ENCODE measurements around the gene FHOD3.

Gene FHOD3

DNA sequence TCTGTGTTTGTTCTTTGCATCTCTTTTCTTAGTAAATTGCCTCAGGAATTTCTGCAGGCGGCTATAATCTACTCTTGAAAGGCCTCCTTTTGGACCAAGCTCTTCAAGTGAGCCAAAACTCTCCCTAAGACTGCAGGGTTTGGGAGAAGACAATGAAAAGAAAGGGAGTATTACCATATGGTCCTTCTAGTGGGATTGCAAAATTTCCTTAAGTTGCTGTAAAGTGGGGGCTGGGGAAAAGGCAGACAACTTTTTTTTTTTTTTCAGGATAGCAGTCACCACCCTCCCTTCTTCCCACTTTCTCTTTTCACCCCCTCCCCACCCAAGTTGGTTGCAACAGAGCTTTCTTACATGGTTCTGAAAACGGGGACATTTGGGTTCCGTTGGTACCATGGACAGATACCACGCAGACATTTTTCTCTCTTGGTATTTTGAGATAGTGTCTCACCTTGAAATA lies 183.7 kb downstream of the FHOD3 start:
- ChIA-PET CTCF (no interaction called here), POLR2A (no interaction called here)
- no CpG with 5 or more reads among the region's 4 CpGs for WGBS (ENCODE audit: insufficient coverage)
- Histone ChIP-seq H3K36me3 (ENCODE audit: control insufficient read depth in 4 of 4, insufficient read depth in 4 of 4, low read length in 3 of 4) (no peaks in the 10 kb centered on the region), H3K27ac (ENCODE audit: insufficient read depth in 1 of 2, low read depth in 1 of 2, low read length in 2 of 2, poor library complexity in 1 of 2, severe bottlenecking in 2 of 2) (no peak overlapping the region), H3K9me3 (ENCODE audit: control extremely low read depth in 1 of 5, control insufficient read depth in 4 of 5, insufficient read depth in 2 of 5, low read depth in 1 of 5, low read length in 4 of 5) (peaks cover 0 to 3% (median 0%) of the 10 kb centered on the region in 5 experiments), H3K4me1 (ENCODE audit: control extremely low read depth in 1 of 4, control insufficient read depth in 4 of 4, insufficient read depth in 4 of 4, low read length in 3 of 4) (no peaks in the 10 kb centered on the region), H3K4me3 (ENCODE audit: control insufficient read depth in 1 of 7, extremely low read depth in 1 of 7, insufficient read depth in 4 of 7, low read depth in 2 of 7, low read length in 6 of 7) (no peak overlapping the region), H3K27me3 (replicated peaks in 2 of 5; ENCODE audit: control insufficient read depth in 4 of 5, insufficient read depth in 5 of 5, low read length in 4 of 5) (peaks cover 0 to 5% (median 3%) of the 10 kb centered on the region in 5 experiments)
- DNase-seq: no peak

DNA sequence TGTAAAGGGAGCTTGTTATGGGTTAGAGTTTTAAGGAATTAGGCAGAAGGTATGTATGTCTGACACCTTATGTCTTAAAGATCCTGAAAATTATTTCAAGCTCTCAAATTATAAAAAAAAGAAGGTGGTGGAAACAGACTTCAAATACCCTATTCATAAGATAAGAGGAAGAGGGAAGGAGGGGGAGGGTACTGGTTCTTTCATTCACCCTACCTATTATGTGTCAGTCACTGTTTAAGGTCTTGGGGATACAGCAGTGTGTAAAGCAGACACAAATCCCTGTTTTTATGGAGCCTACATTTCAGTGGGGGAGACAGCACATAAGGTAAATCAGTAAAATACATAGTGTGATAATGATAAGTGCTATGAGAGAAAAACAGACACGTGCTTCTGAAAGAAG lies 184.4 kb downstream of the FHOD3 start:
- peaks cover 0 to 5% (median 3%) of the 10 kb centered on the region in 5 experiments for H3K27me3 ChIP-seq (replicated peaks in 2 of 5; ENCODE audit: control insufficient read depth in 4 of 5, insufficient read depth in 5 of 5, low read length in 4 of 5)
- no peaks in the 10 kb centered on the region for H3K36me3 ChIP-seq (ENCODE audit: control insufficient read depth in 4 of 4, insufficient read depth in 4 of 4, low read length in 3 of 4)
- DNase-seq: no peak
- POLR2A ChIA-PET: no interaction called here
- no peak overlapping the region for H3K27ac ChIP-seq (ENCODE audit: insufficient read depth in 1 of 2, low read depth in 1 of 2, low read length in 2 of 2, poor library complexity in 1 of 2, severe bottlenecking in 2 of 2)
- WGBS (ENCODE audit: insufficient coverage): 90% methylated on average over 1 of the region's 1 CpG
- H3K4me3 ChIP-seq (ENCODE audit: control insufficient read depth in 1 of 7, extremely low read depth in 1 of 7, insufficient read depth in 4 of 7, low read depth in 2 of 7, low read length in 6 of 7): no peak overlapping the region
- peaks cover 0 to 3% (median 0%) of the 10 kb centered on the region in 5 experiments for H3K9me3 ChIP-seq (ENCODE audit: control extremely low read depth in 1 of 5, control insufficient read depth in 4 of 5, insufficient read depth in 2 of 5, low read depth in 1 of 5, low read length in 4 of 5)
- no peaks in the 10 kb centered on the region for H3K4me1 ChIP-seq (ENCODE audit: control extremely low read depth in 1 of 4, control insufficient read depth in 4 of 4, insufficient read depth in 4 of 4, low read length in 3 of 4)
- CTCF ChIA-PET: no interaction called here

DNA sequence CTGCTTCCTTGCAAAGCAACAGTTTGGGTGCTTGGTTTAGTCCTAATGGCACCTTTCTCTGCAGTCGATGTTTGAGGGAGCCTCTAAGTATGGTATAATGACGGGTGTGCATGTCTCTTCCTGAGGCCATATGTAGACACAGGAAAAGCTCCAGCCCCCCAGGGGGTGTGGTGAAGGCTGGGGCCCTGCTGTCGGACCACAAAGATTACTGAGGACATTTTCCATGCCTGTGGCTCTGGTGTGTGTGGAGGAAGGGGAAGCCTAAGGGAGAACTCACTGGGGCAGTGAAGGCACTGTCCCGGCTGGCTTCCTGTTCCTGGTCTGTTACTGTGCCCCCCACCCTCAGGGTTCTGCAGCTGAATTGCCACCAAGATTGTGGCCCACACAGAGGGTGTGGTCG lies 187.1 kb downstream of the FHOD3 start:
- H3K27me3 ChIP-seq (replicated peaks in 2 of 5; ENCODE audit: control insufficient read depth in 4 of 5, insufficient read depth in 5 of 5, low read length in 4 of 5): peaks cover 0 to 5% (median 0%) of the 10 kb centered on the region in 5 experiments
- WGBS (ENCODE audit: insufficient coverage): 74% methylated on average over 4 of the region's 5 CpGs
- no peaks in the 10 kb centered on the region for H3K4me1 ChIP-seq (ENCODE audit: control extremely low read depth in 1 of 4, control insufficient read depth in 4 of 4, insufficient read depth in 4 of 4, low read length in 3 of 4)
- no peaks in the 10 kb centered on the region for H3K36me3 ChIP-seq (ENCODE audit: control insufficient read depth in 4 of 4, insufficient read depth in 4 of 4, low read length in 3 of 4)
- no peak overlapping the region for H3K27ac ChIP-seq (ENCODE audit: insufficient read depth in 1 of 2, low read depth in 1 of 2, low read length in 2 of 2, poor library complexity in 1 of 2, severe bottlenecking in 2 of 2)
- H3K9me3 ChIP-seq (ENCODE audit: control extremely low read depth in 1 of 5, control insufficient read depth in 4 of 5, insufficient read depth in 2 of 5, low read depth in 1 of 5, low read length in 4 of 5): no peaks in the 10 kb centered on the region
- H3K4me3 ChIP-seq (ENCODE audit: control insufficient read depth in 1 of 7, extremely low read depth in 1 of 7, insufficient read depth in 4 of 7, low read depth in 2 of 7, low read length in 6 of 7): no peak overlapping the region
- CTCF ChIA-PET: no interaction called here
- DNase-seq: no peak
- POLR2A ChIA-PET: no interaction called here

DNA sequence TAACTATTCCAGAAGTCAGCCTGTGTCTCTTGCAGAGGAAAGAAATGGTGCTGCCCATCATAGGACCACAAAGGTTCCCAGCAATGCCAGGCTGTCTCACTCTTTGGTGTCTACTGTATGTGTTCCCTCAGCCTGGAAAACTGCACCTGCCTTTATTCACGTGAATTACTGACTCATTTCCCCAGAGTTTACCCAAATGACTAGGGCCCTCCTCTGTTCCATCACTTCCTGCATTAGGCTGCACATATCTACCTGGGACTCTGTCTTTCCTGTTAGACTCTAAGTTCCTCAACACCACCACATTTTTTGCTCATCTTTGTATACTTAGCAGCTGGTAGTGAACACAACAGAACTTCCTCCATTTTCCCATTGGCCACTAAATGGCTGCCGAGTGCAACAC lies 188.3 kb downstream of the FHOD3 start:
- 90% methylated on average over 2 of the region's 2 CpGs for WGBS (ENCODE audit: insufficient coverage)
- no peak overlapping the region for H3K27ac ChIP-seq (ENCODE audit: insufficient read depth in 1 of 2, low read depth in 1 of 2, low read length in 2 of 2, poor library complexity in 1 of 2, severe bottlenecking in 2 of 2)
- CTCF ChIA-PET: interaction anchor here (1.0 to 1.5 kb wide), 2 partner anchors 13 to 328 kb away, joined by 3 to 4 read pairs; no protein-coding TSS in a partner anchor

DNA sequence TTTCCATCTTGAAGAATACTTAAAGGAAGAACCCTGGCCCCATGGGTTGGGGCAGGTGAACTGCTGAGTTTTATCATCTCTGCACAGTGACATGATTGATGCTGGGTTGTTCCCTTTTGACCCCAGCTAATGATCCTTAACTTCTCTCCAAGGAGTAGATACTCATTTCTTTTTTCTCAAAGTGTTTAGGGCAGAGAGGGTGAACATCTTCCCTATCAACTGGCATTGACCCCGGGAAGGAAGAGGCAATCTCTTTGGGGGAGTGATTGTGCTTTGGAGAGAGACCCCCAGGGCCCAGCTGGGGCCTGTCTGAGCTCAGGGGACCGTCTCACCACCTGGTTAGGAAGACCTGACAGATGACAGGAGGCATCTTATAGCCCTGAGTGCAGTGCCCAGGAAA lies 190.6 kb downstream of the FHOD3 start:
- no peak overlapping the region for H3K27ac ChIP-seq (ENCODE audit: insufficient read depth in 1 of 2, low read depth in 1 of 2, low read length in 2 of 2, poor library complexity in 1 of 2, severe bottlenecking in 2 of 2)
- POLR2A ChIA-PET: no interaction called here
- H3K9me3 ChIP-seq (ENCODE audit: control extremely low read depth in 1 of 5, control insufficient read depth in 4 of 5, insufficient read depth in 2 of 5, low read depth in 1 of 5, low read length in 4 of 5): no peaks in the 10 kb centered on the region
- H3K4me3 ChIP-seq (ENCODE audit: control insufficient read depth in 1 of 7, extremely low read depth in 1 of 7, insufficient read depth in 4 of 7, low read depth in 2 of 7, low read length in 6 of 7): no peak overlapping the region
- CTCF ChIA-PET: interaction anchor here (0.8 kb wide), 1 partner anchor 10 kb away, joined by 3 read pairs; no protein-coding TSS in a partner anchor
- H3K27me3 ChIP-seq (replicated peaks in 2 of 5; ENCODE audit: control insufficient read depth in 4 of 5, insufficient read depth in 5 of 5, low read length in 4 of 5): peaks cover 0 to 4% (median 0%) of the 10 kb centered on the region in 5 experiments
- no peaks in the 10 kb centered on the region for H3K36me3 ChIP-seq (ENCODE audit: control insufficient read depth in 4 of 4, insufficient read depth in 4 of 4, low read length in 3 of 4)
- H3K4me1 ChIP-seq (ENCODE audit: control extremely low read depth in 1 of 4, control insufficient read depth in 4 of 4, insufficient read depth in 4 of 4, low read length in 3 of 4): no peaks in the 10 kb centered on the region
- WGBS (ENCODE audit: insufficient coverage): 100% methylated on average over 2 of the region's 2 CpGs
- no peak for DNase-seq

More for the DNA sequence above, 188.3 kb downstream of the FHOD3 start:
- H3K36me3 ChIP-seq (ENCODE audit: control insufficient read depth in 4 of 4, insufficient read depth in 4 of 4, low read length in 3 of 4): no peaks in the 10 kb centered on the region
- H3K4me1 ChIP-seq (ENCODE audit: control extremely low read depth in 1 of 4, control insufficient read depth in 4 of 4, insufficient read depth in 4 of 4, low read length in 3 of 4): no peaks in the 10 kb centered on the region
- H3K4me3 ChIP-seq (ENCODE audit: control insufficient read depth in 1 of 7, extremely low read depth in 1 of 7, insufficient read depth in 4 of 7, low read depth in 2 of 7, low read length in 6 of 7): no peak overlapping the region
- no peak for DNase-seq
- peaks cover 0 to 5% (median 0%) of the 10 kb centered on the region in 5 experiments for H3K27me3 ChIP-seq (replicated peaks in 2 of 5; ENCODE audit: control insufficient read depth in 4 of 5, insufficient read depth in 5 of 5, low read length in 4 of 5)
- no peaks in the 10 kb centered on the region for H3K9me3 ChIP-seq (ENCODE audit: control extremely low read depth in 1 of 5, control insufficient read depth in 4 of 5, insufficient read depth in 2 of 5, low read depth in 1 of 5, low read length in 4 of 5)
- POLR2A ChIA-PET: no interaction called here

DNA sequence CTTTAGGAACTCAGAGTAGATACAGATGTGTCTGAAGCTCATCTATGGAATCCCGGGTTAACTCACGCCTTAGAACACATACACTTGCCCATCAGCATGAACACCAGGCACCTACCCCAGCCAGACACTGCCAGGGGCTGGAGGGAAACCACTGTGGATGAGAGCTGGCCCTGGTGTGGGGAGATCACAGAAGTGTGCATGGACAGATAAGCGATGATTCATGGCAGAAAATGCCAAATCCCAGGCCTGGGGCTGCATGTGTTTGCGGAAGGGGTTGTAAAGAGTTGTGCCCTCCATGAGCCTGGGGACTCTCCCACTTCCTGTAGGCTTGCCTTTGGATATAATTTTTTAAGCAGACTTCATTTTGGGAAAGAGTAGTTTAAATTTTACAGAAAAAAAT lies 193.4 kb downstream of the FHOD3 start:
- Histone ChIP-seq H3K27me3 (replicated peaks in 2 of 5; ENCODE audit: control insufficient read depth in 4 of 5, insufficient read depth in 5 of 5, low read length in 4 of 5) (peaks cover 0 to 4% (median 0%) of the 10 kb centered on the region in 5 experiments), H3K9me3 (ENCODE audit: control extremely low read depth in 1 of 5, control insufficient read depth in 4 of 5, insufficient read depth in 2 of 5, low read depth in 1 of 5, low read length in 4 of 5) (no peaks in the 10 kb centered on the region), H3K36me3 (ENCODE audit: control insufficient read depth in 4 of 4, insufficient read depth in 4 of 4, low read length in 3 of 4) (no peaks in the 10 kb centered on the region), H3K4me1 (ENCODE audit: control extremely low read depth in 1 of 4, control insufficient read depth in 4 of 4, insufficient read depth in 4 of 4, low read length in 3 of 4) (peaks cover 0 to 1% (median under 1%) of the 10 kb centered on the region in 4 experiments), H3K4me3 (ENCODE audit: control insufficient read depth in 1 of 7, extremely low read depth in 1 of 7, insufficient read depth in 4 of 7, low read depth in 2 of 7, low read length in 6 of 7) (no peak overlapping the region), H3K27ac (ENCODE audit: insufficient read depth in 1 of 2, low read depth in 1 of 2, low read length in 2 of 2, poor library complexity in 1 of 2, severe bottlenecking in 2 of 2) (no peak overlapping the region)
- DNase-seq: no peak
- 100% methylated on average over 2 of the region's 4 CpGs for WGBS (ENCODE audit: insufficient coverage)
- CTCF ChIA-PET: interaction anchor here (0.6 kb wide), 1 partner anchor 35 kb away, joined by 3 read pairs; no protein-coding TSS in a partner anchor
- POLR2A ChIA-PET: no interaction called here

DNA sequence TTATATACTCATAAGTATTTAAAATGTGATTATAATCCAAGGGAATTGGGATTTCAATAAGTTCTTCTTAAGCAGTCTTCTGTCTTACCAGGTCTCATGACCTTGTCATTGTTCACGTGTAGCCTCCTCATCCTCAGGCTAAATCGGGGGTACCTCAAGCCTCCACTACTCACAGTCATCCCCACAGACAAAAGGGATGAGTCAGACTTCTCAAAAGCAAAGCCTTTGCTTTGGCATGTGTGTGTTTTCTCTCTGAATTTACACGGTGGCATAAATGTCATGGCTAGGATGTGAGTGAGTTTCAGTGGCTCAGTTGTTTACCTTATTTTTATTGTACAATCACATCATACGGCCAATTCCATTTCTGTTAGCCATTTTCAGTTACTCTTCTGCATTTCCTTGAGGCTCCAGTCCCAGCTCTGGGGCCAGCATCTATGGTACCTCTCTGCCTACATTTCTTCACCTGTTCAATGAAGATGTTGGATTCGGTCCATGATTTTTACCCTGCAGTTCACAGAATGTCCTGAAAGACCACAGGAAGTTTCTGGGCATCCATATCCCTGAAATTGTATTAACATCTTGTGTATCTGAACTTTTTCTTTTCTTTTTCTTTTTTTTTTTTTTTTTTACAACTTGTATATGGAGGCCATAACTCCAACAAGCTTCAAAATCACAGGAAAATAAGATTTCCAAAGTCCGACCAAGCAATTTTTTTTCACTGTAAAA lies 195.3 kb downstream of the FHOD3 start:
- Histone ChIP-seq H3K4me3 (ENCODE audit: control insufficient read depth in 1 of 7, extremely low read depth in 1 of 7, insufficient read depth in 4 of 7, low read depth in 2 of 7, low read length in 6 of 7) (no peak overlapping the region), H3K27me3 (replicated peaks in 2 of 5; ENCODE audit: control insufficient read depth in 4 of 5, insufficient read depth in 5 of 5, low read length in 4 of 5) (peaks cover 0 to 4% (median 0%) of the 10 kb centered on the region in 5 experiments), H3K27ac (ENCODE audit: insufficient read depth in 1 of 2, low read depth in 1 of 2, low read length in 2 of 2, poor library complexity in 1 of 2, severe bottlenecking in 2 of 2) (no peak overlapping the region), H3K4me1 (ENCODE audit: control extremely low read depth in 1 of 4, control insufficient read depth in 4 of 4, insufficient read depth in 4 of 4, low read length in 3 of 4) (peaks cover 0 to 6% (median 2%) of the 10 kb centered on the region in 4 experiments), H3K36me3 (ENCODE audit: control insufficient read depth in 4 of 4, insufficient read depth in 4 of 4, low read length in 3 of 4) (no peaks in the 10 kb centered on the region), H3K9me3 (ENCODE audit: control extremely low read depth in 1 of 5, control insufficient read depth in 4 of 5, insufficient read depth in 2 of 5, low read depth in 1 of 5, low read length in 4 of 5) (no peaks in the 10 kb centered on the region)
- ChIA-PET CTCF (no interaction called here), POLR2A (no interaction called here)
- DNase-seq: no peak
- 95% methylated on average over 5 of the region's 6 CpGs for WGBS (ENCODE audit: insufficient coverage)

Measured in common myeloid progenitor, CD34-positive (primary cell).